GM12878 (cell line): ENCODE measurements around the gene NRXN3. TPM values are rescaled to one million over a fixed set of nuclear protein-coding genes. Genes with fewer than 3 reads are reported as not detected.

ENCODE experiments used
- ATAC-seq: fragments of 200-7000 bp; cut with Tn5 transposase; 3 replicates; pipeline ENCODE4 v1.9.1; 2020; ENCODE audit warnings: mild to moderate bottlenecking, moderate library complexity
- BruUV-seq: library from RNA; stranded (reverse); fragments of 400-500 nt; replicated peaks from 2 replicates; lab custom pipeline; 2021; lab: Mats Ljungman, UMichigan
- CTCF ChIA-PET: fragments of 300-600 bp; sonication (Branson Sonifier 250); formaldehyde crosslinking; extraction: SDS; loops from one replicate; lab custom pipeline; 2021; ENCODE audit warnings: inconsistent platforms; lab: Yijun Ruan, JAX
- POLR2A ChIA-PET: fragments of 350-600 bp; formaldehyde crosslinking; extraction: SDS; loops from one replicate; lab custom pipeline; 2021; ENCODE audit warnings: inconsistent platforms; lab: Charles Lee
- RAD21 ChIA-PET: fragments of 300-600 bp; sonication (Branson Sonifier 250); formaldehyde crosslinking; loops from one replicate; lab custom pipeline; 2023; ENCODE audit warnings: antibody characterized with exemption; ENCODE audit not compliant: unreplicated experiment; lab: Charles Lee
- SMC1A ChIA-PET: fragments of 300-600 bp; sonication (Branson Sonifier 250); formaldehyde crosslinking; loops from one replicate; lab custom pipeline; 2023; ENCODE audit not compliant: unreplicated experiment, uncharacterized antibody; lab: Charles Lee
- DNase-seq: peaks from one replicate; pipeline ENCODE4 v3.0.0-alpha.2; 2011; ENCODE audit warnings: low read depth, low spot score
- FAIRE-seq: peaks from 3 replicates; lab custom pipeline; 2011; peaks lifted over from hg19 to GRCh38; lab: Jason Lieb, UNC
- H2AFZ ChIP-seq: 2 replicates; pipeline ENCODE4 v1.6.0; 2011; ENCODE audit warnings: low read depth, low read length, control low read depth; ENCODE audit not compliant: control insufficient read depth
- H3K27ac ChIP-seq: 2 replicates; pipeline ENCODE4 v1.5.1; 2011; ENCODE audit warnings: control low read depth; ENCODE audit not compliant: control insufficient read depth, insufficient read depth
- H3K27me3 ChIP-seq, 2 experiments: replicated peaks in 1 of 2; 2 replicates each; pipeline versions ENCODE4 v1.6.0 to v1.6.1; 2011; ENCODE audit warnings: low read length in 1 of 2; ENCODE audit not compliant: control insufficient read depth in 2 of 2, insufficient read depth in 2 of 2
- H3K36me3 ChIP-seq, 2 experiments: 2 replicates each; pipeline ENCODE4 v1.5.1; 2011; ENCODE audit warnings: low read length in 1 of 2; ENCODE audit not compliant: control insufficient read depth in 2 of 2, insufficient read depth in 2 of 2
- H3K4me1 ChIP-seq: 2 replicates; pipeline ENCODE4 v1.6.1; 2011; ENCODE audit warnings: mild to moderate bottlenecking, low read length, moderate library complexity, mixed read lengths; ENCODE audit not compliant: control insufficient read depth, insufficient read depth
- H3K4me2 ChIP-seq: 2 replicates; pipeline ENCODE4 v1.6.0; 2011; ENCODE audit warnings: control low read depth; ENCODE audit not compliant: control insufficient read depth, insufficient read depth
- H3K4me3 ChIP-seq: fragments of 200-600 bp; sonication (generic); 2 replicates; pipeline ENCODE4 v1.5.1; 2016
- H3K79me2 ChIP-seq: 2 replicates; pipeline ENCODE4 v1.6.0; 2011; ENCODE audit warnings: low read length; ENCODE audit not compliant: control insufficient read depth, insufficient read depth
- H3K9ac ChIP-seq: 2 replicates; pipeline ENCODE4 v1.8.0; 2011; ENCODE audit warnings: low read length, control low read depth, mixed read lengths; ENCODE audit not compliant: control insufficient read depth, insufficient read depth
- H3K9me3 ChIP-seq: replicated peaks from 3 replicates; pipeline ENCODE4 v1.5.1; 2011; ENCODE audit warnings: mild to moderate bottlenecking, low read length; ENCODE audit not compliant: control insufficient read depth, insufficient read depth
- H4K20me1 ChIP-seq: 2 replicates; pipeline ENCODE4 v1.6.0; 2011; ENCODE audit not compliant: control insufficient read depth, insufficient read depth
- CUX1 ChIP-seq: IDR thresholded peaks from 2 replicates; pipeline ENCODE4 v1.6.1; 2012; ENCODE audit warnings: improper control_type of control experiment, low read depth, low read length; ENCODE audit not compliant: insufficient replicate concordance
- ESRRA ChIP-seq: IDR thresholded peaks from 2 replicates; pipeline ENCODE4 v1.6.1; 2012; ENCODE audit warnings: mild to moderate bottlenecking, low read length, improper control_type of control experiment
- HCFC1 ChIP-seq: fragments of 150-350 bp; IDR thresholded peaks from 2 replicates; pipeline ENCODE4 v1.6.1; 2014; ENCODE audit warnings: low read length
- IKZF1 ChIP-seq: fragments of 450-650 bp; conservative IDR thresholded peaks from 2 replicates; pipeline ENCODE4 v1.6.1; 2017; ENCODE audit warnings: antibody characterized with exemption, mild to moderate bottlenecking
- NR2C1 ChIP-seq: fragments of 450-650 bp; IDR thresholded peaks from 2 replicates; pipeline ENCODE4 v1.6.1; 2017; ENCODE audit warnings: antibody characterized with exemption, mild to moderate bottlenecking, moderate library complexity
- NR2F1 ChIP-seq: fragments of 450-650 bp; conservative IDR thresholded peaks from 2 replicates; pipeline ENCODE4 v1.6.1; 2017; ENCODE audit warnings: mild to moderate bottlenecking
- POLR2AphosphoS2 ChIP-seq: IDR thresholded peaks from 2 replicates; pipeline ENCODE4 v1.6.1; 2011; ENCODE audit warnings: low read depth, mild to moderate bottlenecking, low read length, improper control_type of control experiment, moderate library complexity
- RELB ChIP-seq: fragments of 450-650 bp; IDR thresholded peaks from 2 replicates; pipeline ENCODE4 v1.6.1; 2017; ENCODE audit warnings: low read depth, mild to moderate bottlenecking, moderate library complexity
- SKIL ChIP-seq: fragments of 450-650 bp; IDR thresholded peaks from 2 replicates; pipeline ENCODE4 v1.6.1; 2017; ENCODE audit warnings: mild to moderate bottlenecking, low read depth, inconsistent platforms; ENCODE audit not compliant: poor library complexity, severe bottlenecking
- SMAD1 ChIP-seq: fragments of 450-650 bp; IDR thresholded peaks from 2 replicates; pipeline ENCODE4 v1.6.1; 2018; ENCODE audit warnings: mild to moderate bottlenecking, low read depth; ENCODE audit not compliant: partially characterized antibody
- SMC3 ChIP-seq: IDR thresholded peaks from 2 replicates; pipeline ENCODE4 v1.6.1; 2011; ENCODE audit warnings: low read length, improper control_type of control experiment, borderline replicate concordance
- STAT1 ChIP-seq: fragments of 450-650 bp; conservative IDR thresholded peaks from 2 replicates; pipeline ENCODE4 v1.6.1; 2014; ENCODE audit warnings: antibody characterized with exemption, mild to moderate bottlenecking
- TCF7 ChIP-seq: IDR thresholded peaks from 2 replicates; pipeline ENCODE4 v1.6.1; 2014; ENCODE audit warnings: antibody characterized with exemption, borderline replicate concordance
- WRNIP1 ChIP-seq: IDR thresholded peaks from 2 replicates; pipeline ENCODE4 v1.6.1; 2011; ENCODE audit warnings: low read depth, low read length, improper control_type of control experiment, borderline replicate concordance
- ZBTB33 ChIP-seq: fragments of 450-650 bp; IDR thresholded peaks from 2 replicates; pipeline ENCODE4 v1.6.1; 2017; ENCODE audit warnings: mild to moderate bottlenecking
- WGBS: methylation state at CpG from one replicate; pipeline ENCODE4 v1.1.6; 2016; ENCODE audit warnings: low lambda C conversion rate; ENCODE audit not compliant: insufficient replicate concordance, insufficient coverage; ENCODE audit errors: missing lambda C conversion rate; 5-methylcytosine and 5-hydroxymethylcytosine counted together
- in situ Hi-C: fragments of 300-500 bp; cut with MboI; formaldehyde crosslinking; loops from 9 replicates; pipeline ENCODE4 v1.14.3; 2018; ENCODE audit warnings: mixed read lengths
- intact Hi-C: fragments of 100-400 bp; cut with micrococcal nuclease; formaldehyde crosslinking; loops from one replicate; pipeline ENCODE4 v1.14.2; 2022; ENCODE audit not compliant: unreplicated experiment
- polyA plus RNA-seq, 11 experiments: library from polyadenylated mRNA; depleted of rRNA in 4 of 11; unstranded in 6 of 11; stranded (reverse) in 5 of 11; fragments of >200 nt; fragmentation: Nextera tagmentation in 4 of 11; fragmentation: Illumina TruSeq in 1 of 11; extraction: Ambion mirVana in 4 of 11; extraction: Trizol in 1 of 11; gene quantifications; 1 replicate in 1 of 11; 2 replicates in 10 of 11; pipeline versions ENCODE4 v1.2.1 to v1.2.3, GENCODE V29; 2011 to 2016; ENCODE audit warnings: inconsistent platforms in 2 of 11, missing spikeins in 2 of 11, low read depth in 1 of 11
- total RNA-seq, 4 experiments: library from RNA; depleted of rRNA in 3 of 4; stranded (reverse); fragments of >200 nt in 3 of 4; fragmentation: Illumina TruSeq in 1 of 4; extraction: Trizol in 1 of 4; gene quantifications; 2 replicates each; pipeline versions ENCODE4 v1.2.1 to v1.2.3, GENCODE V29; 2013 to 2021

Gene NRXN3
- total and polyA plus RNA-seq, 10 of the 15 experiments (the other 5 are each of a cell fraction or from before 2014, with no cell fraction given), result 0.52 to 3.3 (median 1.4) TPM

GRCh38 chr14:78342879-78343278 lies 172.7 kb downstream of the NRXN3 start:
- no peak overlapping the region for H2AFZ ChIP-seq
- no peak overlapping the region for H3K27ac ChIP-seq
- no peaks in the 10 kb centered on the region for H3K4me1 ChIP-seq
- ChIA-PET SMC1A (no interaction called here), RAD21 (no interaction called here), CTCF (no interaction called here), POLR2A (no interaction called here)
- H3K4me2 ChIP-seq, result no peak overlapping the region
- 0% methylated on average over 1 of the region's 1 CpG for WGBS
- no peaks in the 10 kb centered on the region for H3K9me3 ChIP-seq
- H3K36me3 ChIP-seq, result no peaks in the 10 kb centered on the region
- H3K9ac ChIP-seq, result no peak overlapping the region
- in situ Hi-C loops, result no loop called here
- intact Hi-C loops, result no loop called here
- no peaks in the 10 kb centered on the region for H3K79me2 ChIP-seq
- DNase-seq (no peak), FAIRE-seq (no peak), ATAC-seq (no peak)
- H4K20me1 ChIP-seq, result no peaks in the 10 kb centered on the region
- BruUV-seq, result no TSS peak
- H3K4me3 ChIP-seq, result no peak overlapping the region
- H3K27me3 ChIP-seq, result no peaks in the 10 kb centered on the region
- TF ChIP-seq SMAD1 (no peak), NR2C1 (no peak), STAT1 (no peak), POLR2AphosphoS2 (no peak), CUX1 (no peak), TCF7 (no peak), IKZF1 (no peak), NR2F1 (no peak), HCFC1 (no peak), ZBTB33 (no peak), RELB (no peak), ESRRA (no peak), WRNIP1 (no peak), SMC3 (no peak), SKIL (no peak)
